ENCODE data around the gene BSND.

- TF ChIP-seq CTCF (IDR thresholded peaks at IDR 0.05; ENCODE audit: poor library complexity) (no peak), EZH2 (IDR thresholded peaks at IDR 0.05; ENCODE audit: borderline replicate concordance) (no peak), EZH2phosphoT487 (IDR thresholded peaks at IDR 0.05; ENCODE audit: low read depth, severe bottlenecking, unreplicated experiment) (no peak)
These were observed 39.5 kb upstream of the BSND start for GRCh38 chr1:54959241-54959640.
